ENCODE measurements around the gene SH3BGR.
"Not testable (repeated sequence)": the region's sequence is repeated elsewhere in the genome, so short reads cannot be mapped to it uniquely, and the experiment has no call there.

SH3BGR gene

DNA sequence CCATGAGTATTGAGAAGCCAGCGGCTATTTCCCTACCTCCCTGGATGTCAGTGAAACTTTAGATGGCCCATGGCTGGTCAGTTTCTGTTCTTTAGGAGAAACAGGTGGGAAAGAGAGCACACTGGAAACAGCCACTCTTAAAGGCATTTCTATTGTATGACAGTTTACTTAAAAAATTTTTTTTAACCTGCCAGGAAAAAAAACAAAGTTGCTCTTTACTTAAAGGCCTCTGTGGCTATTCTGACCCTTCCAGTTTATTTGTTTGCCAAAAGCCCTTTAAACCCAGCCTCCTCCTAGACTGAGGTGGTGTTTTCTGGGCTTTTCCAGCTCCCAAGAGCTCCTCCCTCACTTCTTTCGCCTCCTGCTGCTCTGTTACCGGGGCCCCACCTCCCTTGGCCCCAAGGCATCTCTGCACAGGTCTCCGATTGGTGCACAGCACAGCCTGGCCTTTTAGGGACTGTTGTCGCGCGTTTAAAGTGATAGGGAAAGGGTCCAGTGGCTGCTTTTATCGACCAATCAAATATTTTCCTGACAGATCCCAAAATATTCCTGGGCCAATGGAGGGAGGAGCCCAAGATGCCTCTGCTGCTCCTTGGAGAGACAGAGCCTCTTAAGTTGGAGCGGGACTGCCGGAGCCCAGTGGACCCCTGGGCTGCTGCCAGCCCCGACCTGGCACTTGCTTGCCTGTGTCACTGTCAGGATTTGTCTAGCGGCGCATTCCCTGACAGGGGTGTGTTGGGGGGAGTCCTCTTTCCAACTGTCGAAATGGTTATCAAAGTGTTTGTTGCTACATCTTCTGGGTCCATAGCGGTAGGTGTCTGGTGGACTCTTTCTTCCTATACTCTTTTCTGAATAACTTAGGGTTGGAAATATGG is at the start of gene SH3BGR:
SH3BGR (plus strand) TSS at position 639 of the 875 bp plus-strand sequence; CDS start at position 766, 127 bp downstream.
- DNase-seq (ENCODE audit: low read depth): no peak
- no peak within 1 kb of the TSS for H3K4me3 ChIP-seq (ENCODE audit: low read depth, low read length)
- TF ChIP-seq MYC (IDR thresholded peaks at IDR 0.05; ENCODE audit: low read depth, low read length) (no peak), POLR2A (IDR thresholded peaks at IDR 0.05; ENCODE audit: extremely low read depth, insufficient read length) (no peak)
- TF ChIP-seq, protein P1, sequence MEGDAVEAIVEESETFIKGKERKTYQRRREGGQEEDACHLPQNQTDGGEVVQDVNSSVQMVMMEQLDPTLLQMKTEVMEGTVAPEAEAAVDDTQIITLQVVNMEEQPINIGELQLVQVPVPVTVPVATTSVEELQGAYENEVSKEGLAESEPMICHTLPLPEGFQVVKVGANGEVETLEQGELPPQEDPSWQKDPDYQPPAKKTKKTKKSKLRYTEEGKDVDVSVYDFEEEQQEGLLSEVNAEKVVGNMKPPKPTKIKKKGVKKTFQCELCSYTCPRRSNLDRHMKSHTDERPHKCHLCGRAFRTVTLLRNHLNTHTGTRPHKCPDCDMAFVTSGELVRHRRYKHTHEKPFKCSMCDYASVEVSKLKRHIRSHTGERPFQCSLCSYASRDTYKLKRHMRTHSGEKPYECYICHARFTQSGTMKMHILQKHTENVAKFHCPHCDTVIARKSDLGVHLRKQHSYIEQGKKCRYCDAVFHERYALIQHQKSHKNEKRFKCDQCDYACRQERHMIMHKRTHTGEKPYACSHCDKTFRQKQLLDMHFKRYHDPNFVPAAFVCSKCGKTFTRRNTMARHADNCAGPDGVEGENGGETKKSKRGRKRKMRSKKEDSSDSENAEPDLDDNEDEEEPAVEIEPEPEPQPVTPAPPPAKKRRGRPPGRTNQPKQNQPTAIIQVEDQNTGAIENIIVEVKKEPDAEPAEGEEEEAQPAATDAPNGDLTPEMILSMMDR (IDR thresholded peaks at IDR 0.05; ENCODE audit: low read depth, low read length): no peak
- TF ChIP-seq, protein P2, sequence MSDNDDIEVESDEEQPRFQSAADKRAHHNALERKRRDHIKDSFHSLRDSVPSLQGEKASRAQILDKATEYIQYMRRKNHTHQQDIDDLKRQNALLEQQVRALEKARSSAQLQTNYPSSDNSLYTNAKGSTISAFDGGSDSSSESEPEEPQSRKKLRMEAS (IDR thresholded peaks at IDR 0.05; ENCODE audit: low read depth, low read length): no peak

DNA sequence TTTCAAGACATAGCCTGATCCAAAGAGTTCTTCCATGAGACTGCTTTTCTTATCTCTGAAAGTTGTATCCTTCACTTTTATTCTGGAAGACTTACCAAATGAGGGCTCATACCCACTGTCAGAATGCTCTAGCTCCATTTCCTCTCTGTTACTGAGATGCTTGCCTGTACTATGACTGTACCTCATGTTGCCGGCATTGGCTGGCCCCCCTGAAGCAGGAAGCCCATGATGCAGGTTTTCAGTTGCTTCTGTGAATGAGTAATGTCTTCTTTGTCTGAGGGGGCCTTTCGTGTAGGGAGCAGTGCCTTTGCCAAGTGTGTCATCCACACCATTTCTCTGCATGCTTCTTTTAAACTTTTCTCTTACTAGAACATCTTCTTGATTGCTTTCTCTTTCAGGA is 45.7 kb upstream of the SH3BGR start:
- DNase-seq (ENCODE audit: low read depth): no peak
- H3K4me3 ChIP-seq (ENCODE audit: low read depth, low read length): no peak overlapping the region
- TF ChIP-seq, protein P2 (IDR thresholded peaks at IDR 0.05; ENCODE audit: low read depth, low read length): no peak
- TF ChIP-seq, protein P1 (IDR thresholded peaks at IDR 0.05; ENCODE audit: low read depth, low read length): no peak
- TF ChIP-seq POLR2A (IDR thresholded peaks at IDR 0.05; ENCODE audit: extremely low read depth, insufficient read length) (no peak), MYC (IDR thresholded peaks at IDR 0.05; ENCODE audit: low read depth, low read length) (no peak)

DNA sequence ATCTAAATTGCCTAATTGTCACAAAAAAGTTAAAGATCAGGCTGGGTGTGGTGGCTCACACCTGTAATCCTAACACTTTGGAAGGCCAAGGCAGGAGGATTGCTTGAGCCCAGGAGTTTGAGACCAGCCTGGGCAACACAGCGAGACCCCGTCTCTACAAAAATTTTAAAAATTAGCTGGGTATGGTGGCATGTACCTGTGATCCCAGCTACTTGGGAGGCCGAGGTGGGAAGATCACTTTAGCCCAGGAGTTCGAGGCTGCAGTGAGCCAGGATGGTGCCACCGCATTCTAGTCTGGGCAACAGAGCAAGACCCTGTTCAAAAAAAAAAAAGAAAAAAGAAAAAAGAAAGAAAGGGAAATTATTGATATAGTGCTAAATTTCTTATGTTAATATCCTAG is 32.6 kb upstream of the SH3BGR start:
- not testable (repeated sequence) for H3K4me3 ChIP-seq (ENCODE audit: low read depth, low read length); DNase-seq (ENCODE audit: low read depth)

DNA sequence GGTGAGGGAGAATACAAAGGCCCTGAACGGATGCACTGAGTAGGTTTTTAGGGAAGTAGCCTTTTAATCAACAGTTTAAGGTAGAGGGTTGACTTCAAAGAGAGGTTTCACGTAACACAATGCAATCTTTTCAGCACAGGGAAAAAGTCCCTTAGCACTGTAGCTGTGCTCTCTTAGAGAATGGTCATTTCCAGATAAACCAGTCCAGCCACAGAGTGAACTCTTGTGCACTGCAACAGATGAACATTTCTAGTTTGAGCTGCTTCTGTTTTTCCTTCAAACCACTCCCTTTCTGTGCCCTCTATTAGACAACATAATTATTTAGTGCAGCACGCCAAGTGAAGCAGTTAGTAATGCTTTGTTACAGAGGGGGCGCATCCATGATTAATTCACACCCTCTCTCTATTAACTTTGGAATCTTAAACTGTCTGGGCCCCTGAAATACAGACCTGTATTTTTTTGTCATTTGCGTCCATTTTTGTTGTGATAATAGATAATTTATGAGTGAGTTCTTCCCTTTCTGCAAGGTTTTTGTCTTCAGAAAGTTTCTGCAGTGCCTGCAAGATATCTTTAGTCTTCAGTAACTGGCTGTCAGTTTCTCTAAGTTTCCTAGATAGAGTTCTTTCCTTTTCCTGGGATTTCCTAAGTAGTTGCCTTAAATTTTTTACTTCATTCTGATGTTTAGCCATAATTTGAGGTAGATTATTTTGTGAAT is 29.1 kb upstream of the SH3BGR start:
- peak; percentile 12 for DNase-seq (ENCODE audit: low read depth)

DNA sequence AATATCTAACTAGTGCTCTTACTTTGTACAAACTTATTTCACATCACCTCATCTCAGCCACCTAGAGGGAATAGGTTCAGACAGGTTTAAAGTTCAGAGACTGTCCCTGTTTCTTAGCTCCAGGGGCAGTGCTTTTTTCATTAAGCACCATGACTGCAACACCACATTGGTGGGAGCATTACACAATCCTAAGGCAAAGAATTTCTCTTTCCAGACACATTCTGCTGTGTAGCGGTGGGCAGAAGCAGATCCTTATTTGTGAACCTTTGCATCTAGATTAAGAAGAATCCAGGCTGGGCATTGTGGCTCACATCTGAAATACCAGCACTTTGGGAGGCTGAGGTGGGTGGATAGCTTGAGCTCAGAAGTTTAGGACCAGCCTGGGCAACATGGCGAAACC is 22.3 kb upstream of the SH3BGR start:
- TF ChIP-seq, protein P2 (IDR thresholded peaks at IDR 0.05; ENCODE audit: low read depth, low read length): no peak
- TF ChIP-seq POLR2A (IDR thresholded peaks at IDR 0.05; ENCODE audit: extremely low read depth, insufficient read length) (no peak), MYC (IDR thresholded peaks at IDR 0.05; ENCODE audit: low read depth, low read length) (no peak)
- TF ChIP-seq, protein P1 (IDR thresholded peaks at IDR 0.05; ENCODE audit: low read depth, low read length): no peak
- no peak overlapping the region for H3K4me3 ChIP-seq (ENCODE audit: low read depth, low read length)
- DNase-seq (ENCODE audit: low read depth): peak; percentile 6

More for the DNA sequence above, 29.1 kb upstream of the SH3BGR start:
- H3K4me3 ChIP-seq (ENCODE audit: low read depth, low read length): no peak overlapping the region
- TF ChIP-seq, protein P2 (IDR thresholded peaks at IDR 0.05; ENCODE audit: low read depth, low read length): no peak
- TF ChIP-seq POLR2A (IDR thresholded peaks at IDR 0.05; ENCODE audit: extremely low read depth, insufficient read length) (no peak), MYC (IDR thresholded peaks at IDR 0.05; ENCODE audit: low read depth, low read length) (no peak)
- TF ChIP-seq, protein P1 (IDR thresholded peaks at IDR 0.05; ENCODE audit: low read depth, low read length): no peak

DNA sequence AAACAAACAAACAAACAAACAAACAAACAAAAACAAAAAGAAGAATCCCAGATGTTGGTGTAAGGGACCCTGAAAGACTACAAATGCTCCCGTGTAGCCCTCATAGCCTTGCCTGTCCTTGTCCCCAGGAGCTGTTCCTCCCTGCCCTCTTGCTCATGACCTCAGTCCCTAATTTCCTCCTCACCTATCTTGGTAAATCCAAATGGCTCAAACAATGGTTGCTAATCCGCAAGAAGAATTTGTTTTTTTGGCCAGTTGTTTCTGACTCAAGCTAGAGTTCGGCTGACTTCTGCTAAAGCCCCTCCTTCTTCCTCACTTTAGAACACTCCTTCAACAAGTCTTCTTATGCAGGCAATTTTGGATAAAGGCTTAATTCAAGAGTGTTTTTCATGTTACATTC is 21.8 kb upstream of the SH3BGR start:
- H3K4me3 ChIP-seq (ENCODE audit: low read depth, low read length): no peak overlapping the region
- TF ChIP-seq, protein P2 (IDR thresholded peaks at IDR 0.05; ENCODE audit: low read depth, low read length): no peak
- TF ChIP-seq, protein P1 (IDR thresholded peaks at IDR 0.05; ENCODE audit: low read depth, low read length): no peak
- TF ChIP-seq POLR2A (IDR thresholded peaks at IDR 0.05; ENCODE audit: extremely low read depth, insufficient read length): no peak
- TF ChIP-seq MYC (IDR thresholded peaks at IDR 0.05; ENCODE audit: low read depth, low read length): no peak
- no peak for DNase-seq (ENCODE audit: low read depth)
